NCI-H2107 treated with DMSO at 0.1 percent for 48 hours (cell line): ENCODE results near the gene GOLGA3.
"Not testable (repeated sequence)": the region's sequence is repeated elsewhere in the genome, so short reads cannot be mapped to it uniquely, and the experiment has no call there.

Experiments
- DNase-seq: peaks from one replicate; lab custom pipeline; 2025; ENCODE audit not compliant: unreplicated experiment; lab: John Stamatoyannopoulos, UW

GOLGA3 gene

GRCh38 chr12:132828706-132829534 lies at the start of gene GOLGA3:
TSS of gene GOLGA3 (minus strand) at chr12:132828869. CDS start at chr12:132822128, 6,741 bp downstream.
- peak; percentile 74 for DNase-seq

GRCh38 chr12:132874620-132875019 lies 46.0 kb upstream of the GOLGA3 start:
- DNase-seq: not testable (repeated sequence)

GRCh38 chr12:132874175-132874574 lies 45.5 kb upstream of the GOLGA3 start:
- DNase-seq: no peak

- no peak for DNase-seq
Measured at GRCh38 chr12:132873724-132874123, 45.1 kb upstream of the GOLGA3 start.

GRCh38 chr12:132872975-132873421 lies 44.3 kb upstream of the GOLGA3 start:
- no peak for DNase-seq

GRCh38 chr12:132872073-132872855 lies 43.6 kb upstream of the GOLGA3 start:
- DNase-seq: no peak

GRCh38 chr12:132869551-132869950 lies 40.9 kb upstream of the GOLGA3 start:
- no peak for DNase-seq

GRCh38 chr12:132866251-132866828 lies 37.7 kb upstream of the GOLGA3 start:
- no peak for DNase-seq

GRCh38 chr12:132861558-132861957 lies 32.9 kb upstream of the GOLGA3 start:
- no peak for DNase-seq

- DNase-seq: no peak
Measured at GRCh38 chr12:132858718-132859266, 30.1 kb upstream of the GOLGA3 start.

GRCh38 chr12:132857019-132857418 lies 28.4 kb upstream of the GOLGA3 start:
- DNase-seq: not testable (repeated sequence)

- no peak for DNase-seq
Measured at GRCh38 chr12:132856581-132856980, 27.9 kb upstream of the GOLGA3 start.

- DNase-seq: not testable (repeated sequence)
Measured at GRCh38 chr12:132855211-132855610, 26.5 kb upstream of the GOLGA3 start.

GRCh38 chr12:132853285-132854092 lies 24.8 kb upstream of the GOLGA3 start:
- DNase-seq: no peak

GRCh38 chr12:132852496-132852895 lies 23.8 kb upstream of the GOLGA3 start:
- DNase-seq: no peak

- DNase-seq: no peak
Measured at GRCh38 chr12:132851465-132851864, 22.8 kb upstream of the GOLGA3 start.

- DNase-seq: no peak
Measured at GRCh38 chr12:132850291-132850690, 21.6 kb upstream of the GOLGA3 start.

- DNase-seq: no peak
Measured at GRCh38 chr12:132848521-132848920, 19.9 kb upstream of the GOLGA3 start.

GRCh38 chr12:132847363-132848356 lies 19.0 kb upstream of the GOLGA3 start:
- no peak for DNase-seq
